HepG2 (cell line): ENCODE data around the gene LSM10. TPM values are rescaled to one million over a fixed set of nuclear protein-coding genes. Genes with fewer than 3 reads are reported as not detected.

Experiments used
- AHR ChIP-seq: IDR thresholded peaks from 2 replicates; pipeline ENCODE4 v1.6.1; 2018; ENCODE audit warnings: missing genetic modification reagents, missing compliant biosample characterization
- CHD4 ChIP-seq: fragments of 200-600 bp; sonication (generic); IDR thresholded peaks from 2 replicates; pipeline ENCODE4 v1.7.0; 2017; ENCODE audit warnings: mild to moderate bottlenecking, low read length, borderline replicate concordance
- GRHL1 ChIP-seq: sonication (generic); formaldehyde crosslinking; conservative IDR thresholded peaks from 2 replicates; pipeline ENCODE4 v1.8.0; 2022; ENCODE audit warnings: missing genetic modification reagents
- IKZF5 ChIP-seq: IDR thresholded peaks from 2 replicates; pipeline ENCODE4 v1.6.1; 2018; ENCODE audit warnings: missing genetic modification reagents, mild to moderate bottlenecking, missing compliant biosample characterization
- KDM4B ChIP-seq: sonication (generic); formaldehyde crosslinking; IDR thresholded peaks from 2 replicates; pipeline ENCODE4 v1.4.0; 2020; ENCODE audit warnings: missing genetic modification reagents
- KLF12 ChIP-seq: sonication (generic); formaldehyde crosslinking; IDR thresholded peaks from 2 replicates; pipeline ENCODE4 v1.4.0; 2020; ENCODE audit warnings: missing genetic modification reagents, borderline replicate concordance
- MAFG ChIP-seq: sonication (generic); formaldehyde crosslinking; IDR thresholded peaks from 2 replicates; pipeline ENCODE4 v1.5.1; 2020; ENCODE audit warnings: mild to moderate bottlenecking, missing genetic modification reagents
- POLR2AphosphoS5 ChIP-seq: IDR thresholded peaks from 2 replicates; pipeline ENCODE4 v1.6.1; 2012; ENCODE audit warnings: low read depth, low read length
- RELA ChIP-seq: sonication (generic); formaldehyde crosslinking; IDR thresholded peaks from 2 replicates; pipeline ENCODE4 v1.4.0; 2020; ENCODE audit warnings: missing genetic modification reagents
- SNAPC2 ChIP-seq: sonication (generic); formaldehyde crosslinking; IDR thresholded peaks from 2 replicates; pipeline ENCODE4 v1.8.1; 2022; ENCODE audit warnings: mild to moderate bottlenecking, missing genetic modification reagents
- SOX6 ChIP-seq, 2 experiments: fragments of 450-650 bp in 1 of 2; sonication (generic) in 1 of 2; formaldehyde crosslinking in 1 of 2; IDR thresholded peaks; 2 replicates each; pipeline versions ENCODE4 v1.4.0 to v1.6.1; 2017 to 2020; ENCODE audit warnings: antibody characterized with exemption in 1 of 2, mild to moderate bottlenecking in 1 of 2, missing genetic modification reagents in 1 of 2
- SP140L ChIP-seq: sonication (generic); formaldehyde crosslinking; IDR thresholded peaks from 2 replicates; pipeline ENCODE4 v1.4.0; 2020; ENCODE audit warnings: missing genetic modification reagents, borderline replicate concordance
- ZBTB43 ChIP-seq: sonication (generic); formaldehyde crosslinking; conservative IDR thresholded peaks from 2 replicates; pipeline ENCODE4 v1.4.0; 2020; ENCODE audit warnings: missing genetic modification reagents
- ZNF142 ChIP-seq: sonication (generic); formaldehyde crosslinking; IDR thresholded peaks from 2 replicates; pipeline ENCODE4 v1.4.0; 2020; ENCODE audit warnings: missing genetic modification reagents
- ZNF33A ChIP-seq: sonication (generic); formaldehyde crosslinking; IDR thresholded peaks from 2 replicates; pipeline ENCODE4 v1.5.1; 2020; ENCODE audit warnings: missing genetic modification reagents, mild to moderate bottlenecking, moderate library complexity, borderline replicate concordance
- ZNF589 ChIP-seq: sonication (generic); formaldehyde crosslinking; conservative IDR thresholded peaks from 2 replicates; pipeline ENCODE4 v1.8.0; 2022; ENCODE audit warnings: mild to moderate bottlenecking, moderate library complexity, missing genetic modification reagents
- ZNF761 ChIP-seq: sonication (generic); formaldehyde crosslinking; conservative IDR thresholded peaks from 2 replicates; pipeline ENCODE4 v1.4.0; 2020; ENCODE audit warnings: mild to moderate bottlenecking, missing genetic modification reagents
- ZSCAN9 ChIP-seq: IDR thresholded peaks from 2 replicates; pipeline ENCODE4 v1.6.1; 2016; ENCODE audit warnings: borderline replicate concordance
- polyA plus RNA-seq, 8 experiments: library from polyadenylated mRNA; depleted of rRNA in 3 of 8; stranded (reverse) in 7 of 8; unstranded in 1 of 8; fragments of >200 nt; fragmentation: Illumina TruSeq in 4 of 8; extraction: Trizol in 4 of 8; gene quantifications; 2 replicates each; pipeline versions ENCODE4 v1.2.1 to v1.2.3, GENCODE V29; 2011 to 2016; ENCODE audit warnings: low read depth in 4 of 8, missing spikeins in 1 of 8, mixed read lengths in 1 of 8; ENCODE audit not compliant: insufficient read depth in 1 of 8
- total RNA-seq, 5 experiments: library from RNA; depleted of rRNA; stranded (reverse); fragments of >200 nt; fragmentation: Illumina TruSeq; extraction: Trizol; gene quantifications; 2 replicates each; pipeline ENCODE4 v1.2.3, GENCODE V29; 2016; ENCODE audit warnings: low read depth in 1 of 5

Gene LSM10
- total and polyA plus RNA-seq, 2 of the 13 experiments (the other 11 are each of a cell fraction or from before 2014, with no cell fraction given), result 14.0 to 52.0 TPM

- TF ChIP-seq ZNF761, result no peak
- no peak for TF ChIP-seq SOX6 (IDR thresholded peaks at IDR 0.05)
- TF ChIP-seq SOX6 (CRISPR knock-in tag; IDR thresholded peaks at IDR 0.05), result peak; percentile 75
- 0 out of 2 replicates have a peak, but pooled peaks have one; percentile 88 for TF ChIP-seq ZSCAN9
- TF ChIP-seq ZBTB43 (CRISPR knock-in tag), result no peak
- no peak for TF ChIP-seq GRHL1 (CRISPR knock-in tag)
- no peak; the same call in 1 of the 2 replicates for TF ChIP-seq RELA (CRISPR knock-in tag)
- TF ChIP-seq IKZF5 (CRISPR knock-in tag), result peak; percentile 79
- TF ChIP-seq ZNF33A (CRISPR knock-in tag), result no peak
- TF ChIP-seq ZNF589, result 0 out of 2 replicates have a peak, but pooled peaks have one; percentile 36
- no peak for TF ChIP-seq CHD4
- TF ChIP-seq SNAPC2 (CRISPR knock-in tag), result 0 out of 2 replicates have a peak, but pooled peaks have one; percentile 53
- TF ChIP-seq SP140L (CRISPR knock-in tag), result no peak
- peak; percentile 98 for TF ChIP-seq POLR2AphosphoS5
- no peak for TF ChIP-seq AHR (CRISPR knock-in tag)
- peak; percentile 61; the same call in 1 of the 2 replicates for TF ChIP-seq KLF12 (CRISPR knock-in tag)
- TF ChIP-seq MAFG, result no peak
- peak; percentile 23; the same call in 1 of the 2 replicates for TF ChIP-seq KDM4B (CRISPR knock-in tag)
- 0 out of 2 replicates have a peak, but pooled peaks have one; percentile 25 for TF ChIP-seq ZNF142 (CRISPR knock-in tag)
Observed at GRCh38 chr1:36400825-36401601, 3.3 kb upstream of the LSM10 start (continued).
